Measurements from ENCODE around the gene CFAP97.

CFAP97 gene

GRCh38 chr4:185222598-185222997 is 18.8 kb upstream of the CFAP97 start:
- H2AFZ ChIP-seq (ENCODE audit: low read length, unreplicated experiment), result no peak overlapping the region
- H3K27ac ChIP-seq (ENCODE audit: low read depth, low read length), result peak overlapping the region; percentile 2; the same call in 1 of the 2 replicates
- no peak overlapping the region for H3K4me3 ChIP-seq (ENCODE audit: low read depth, low read length)
- peaks cover 15% of the 10 kb centered on the region for H3K4me1 ChIP-seq (ENCODE audit: control insufficient read depth, insufficient read depth, low read length, unreplicated experiment)
- H3K27me3 ChIP-seq (ENCODE audit: insufficient read depth, low read length), result no peaks in the 10 kb centered on the region
- H3K36me3 ChIP-seq (ENCODE audit: insufficient read depth, low read length), result no peaks in the 10 kb centered on the region
- peaks cover 68% of the 10 kb centered on the region for H3K79me2 ChIP-seq (ENCODE audit: control insufficient read depth, insufficient read depth, low read length, unreplicated experiment)

- H3K36me3 ChIP-seq (ENCODE audit: insufficient read depth, low read length), result no peaks in the 10 kb centered on the region
- no peaks in the 10 kb centered on the region for H3K27me3 ChIP-seq (ENCODE audit: insufficient read depth, low read length)
- peaks cover 15% of the 10 kb centered on the region for H3K4me1 ChIP-seq (ENCODE audit: control insufficient read depth, insufficient read depth, low read length, unreplicated experiment)
- no peak overlapping the region for H2AFZ ChIP-seq (ENCODE audit: low read length, unreplicated experiment)
- H3K4me3 ChIP-seq (ENCODE audit: low read depth, low read length), result no peak overlapping the region
- H3K27ac ChIP-seq (ENCODE audit: low read depth, low read length), result no peak overlapping the region
- H3K79me2 ChIP-seq (ENCODE audit: control insufficient read depth, insufficient read depth, low read length, unreplicated experiment), result peaks cover 66% of the 10 kb centered on the region
These were observed 18.1 kb upstream of the CFAP97 start for GRCh38 chr4:185221912-185222311.

- H3K27me3 ChIP-seq (ENCODE audit: insufficient read depth, low read length), result no peaks in the 10 kb centered on the region
- H2AFZ ChIP-seq (ENCODE audit: low read length, unreplicated experiment), result no peak overlapping the region
- peaks cover 15% of the 10 kb centered on the region for H3K4me1 ChIP-seq (ENCODE audit: control insufficient read depth, insufficient read depth, low read length, unreplicated experiment)
- no peaks in the 10 kb centered on the region for H3K36me3 ChIP-seq (ENCODE audit: insufficient read depth, low read length)
- H3K4me3 ChIP-seq (ENCODE audit: low read depth, low read length), result no peak overlapping the region
- H3K79me2 ChIP-seq (ENCODE audit: control insufficient read depth, insufficient read depth, low read length, unreplicated experiment), result peaks cover 67% of the 10 kb centered on the region
- no peak overlapping the region for H3K27ac ChIP-seq (ENCODE audit: low read depth, low read length)
These were observed 17.7 kb upstream of the CFAP97 start for GRCh38 chr4:185221491-185221890.

- Histone ChIP-seq H2AFZ (ENCODE audit: low read length, unreplicated experiment) (no peak overlapping the region), H3K4me1 (ENCODE audit: control insufficient read depth, insufficient read depth, low read length, unreplicated experiment) (peaks cover 22% of the 10 kb centered on the region), H3K79me2 (ENCODE audit: control insufficient read depth, insufficient read depth, low read length, unreplicated experiment) (peaks cover 64% of the 10 kb centered on the region), H3K27me3 (ENCODE audit: insufficient read depth, low read length) (no peaks in the 10 kb centered on the region), H3K4me3 (ENCODE audit: low read depth, low read length) (no peak overlapping the region), H3K36me3 (ENCODE audit: insufficient read depth, low read length) (no peaks in the 10 kb centered on the region), H3K27ac (ENCODE audit: low read depth, low read length) (no peak overlapping the region)
These were observed 15.9 kb upstream of the CFAP97 start for GRCh38 chr4:185219551-185220344.

- H3K79me2 ChIP-seq (ENCODE audit: control insufficient read depth, insufficient read depth, low read length, unreplicated experiment), result peaks cover 67% of the 10 kb centered on the region
- peaks cover 22% of the 10 kb centered on the region for H3K4me1 ChIP-seq (ENCODE audit: control insufficient read depth, insufficient read depth, low read length, unreplicated experiment)
- H3K36me3 ChIP-seq (ENCODE audit: insufficient read depth, low read length), result no peaks in the 10 kb centered on the region
- H3K27ac ChIP-seq (ENCODE audit: low read depth, low read length), result no peak overlapping the region
- no peak overlapping the region for H2AFZ ChIP-seq (ENCODE audit: low read length, unreplicated experiment)
- no peak overlapping the region for H3K4me3 ChIP-seq (ENCODE audit: low read depth, low read length)
- H3K27me3 ChIP-seq (ENCODE audit: insufficient read depth, low read length), result no peaks in the 10 kb centered on the region
These were observed 14.5 kb upstream of the CFAP97 start for GRCh38 chr4:185218312-185218711.

GRCh38 chr4:185217408-185217975 is 13.7 kb upstream of the CFAP97 start:
- no peaks in the 10 kb centered on the region for H3K27me3 ChIP-seq (ENCODE audit: insufficient read depth, low read length)
- H3K36me3 ChIP-seq (ENCODE audit: insufficient read depth, low read length), result no peaks in the 10 kb centered on the region
- peaks cover 70% of the 10 kb centered on the region for H3K79me2 ChIP-seq (ENCODE audit: control insufficient read depth, insufficient read depth, low read length, unreplicated experiment)
- no peak overlapping the region for H3K4me3 ChIP-seq (ENCODE audit: low read depth, low read length)
- no peak overlapping the region for H2AFZ ChIP-seq (ENCODE audit: low read length, unreplicated experiment)
- no peak overlapping the region for H3K27ac ChIP-seq (ENCODE audit: low read depth, low read length)
- H3K4me1 ChIP-seq (ENCODE audit: control insufficient read depth, insufficient read depth, low read length, unreplicated experiment), result peaks cover 16% of the 10 kb centered on the region

GRCh38 chr4:185215261-185215660 is 11.5 kb upstream of the CFAP97 start:
- peaks cover 23% of the 10 kb centered on the region for H3K4me1 ChIP-seq (ENCODE audit: control insufficient read depth, insufficient read depth, low read length, unreplicated experiment)
- no peak overlapping the region for H3K4me3 ChIP-seq (ENCODE audit: low read depth, low read length)
- no peaks in the 10 kb centered on the region for H3K36me3 ChIP-seq (ENCODE audit: insufficient read depth, low read length)
- H2AFZ ChIP-seq (ENCODE audit: low read length, unreplicated experiment), result no peak overlapping the region
- no peak overlapping the region for H3K27ac ChIP-seq (ENCODE audit: low read depth, low read length)
- peaks cover 79% of the 10 kb centered on the region for H3K79me2 ChIP-seq (ENCODE audit: control insufficient read depth, insufficient read depth, low read length, unreplicated experiment)
- no peaks in the 10 kb centered on the region for H3K27me3 ChIP-seq (ENCODE audit: insufficient read depth, low read length)

GRCh38 chr4:185213877-185214276 is 10.1 kb upstream of the CFAP97 start:
- Histone ChIP-seq H2AFZ (ENCODE audit: low read length, unreplicated experiment) (no peak overlapping the region), H3K4me1 (ENCODE audit: control insufficient read depth, insufficient read depth, low read length, unreplicated experiment) (peaks cover 18% of the 10 kb centered on the region), H3K79me2 (ENCODE audit: control insufficient read depth, insufficient read depth, low read length, unreplicated experiment) (peaks cover 74% of the 10 kb centered on the region), H3K27ac (ENCODE audit: low read depth, low read length) (no peak overlapping the region), H3K27me3 (ENCODE audit: insufficient read depth, low read length) (no peaks in the 10 kb centered on the region), H3K4me3 (ENCODE audit: low read depth, low read length) (no peak overlapping the region), H3K36me3 (ENCODE audit: insufficient read depth, low read length) (no peaks in the 10 kb centered on the region)

GRCh38 chr4:185212581-185212980 is 8.8 kb upstream of the CFAP97 start:
- Histone ChIP-seq H3K27me3 (ENCODE audit: insufficient read depth, low read length) (no peaks in the 10 kb centered on the region), H2AFZ (ENCODE audit: low read length, unreplicated experiment) (no peak overlapping the region), H3K4me3 (ENCODE audit: low read depth, low read length) (no peak overlapping the region), H3K4me1 (ENCODE audit: control insufficient read depth, insufficient read depth, low read length, unreplicated experiment) (peaks cover 18% of the 10 kb centered on the region), H3K79me2 (ENCODE audit: control insufficient read depth, insufficient read depth, low read length, unreplicated experiment) (peaks cover 63% of the 10 kb centered on the region), H3K27ac (ENCODE audit: low read depth, low read length) (no peak overlapping the region), H3K36me3 (ENCODE audit: insufficient read depth, low read length) (no peaks in the 10 kb centered on the region)

- Histone ChIP-seq H3K79me2 (ENCODE audit: control insufficient read depth, insufficient read depth, low read length, unreplicated experiment) (peaks cover 55% of the 10 kb centered on the region), H3K36me3 (ENCODE audit: insufficient read depth, low read length) (no peaks in the 10 kb centered on the region), H3K27me3 (ENCODE audit: insufficient read depth, low read length) (no peaks in the 10 kb centered on the region), H3K4me3 (ENCODE audit: low read depth, low read length) (peak overlapping the region; percentile 80), H3K4me1 (ENCODE audit: control insufficient read depth, insufficient read depth, low read length, unreplicated experiment) (peaks cover 18% of the 10 kb centered on the region), H3K27ac (ENCODE audit: low read depth, low read length) (no peak overlapping the region), H2AFZ (ENCODE audit: low read length, unreplicated experiment) (no peak overlapping the region)
These were observed 7.8 kb upstream of the CFAP97 start for GRCh38 chr4:185211641-185212040.

GRCh38 chr4:185211035-185211434 is 7.2 kb upstream of the CFAP97 start:
- H3K27me3 ChIP-seq (ENCODE audit: insufficient read depth, low read length), result no peaks in the 10 kb centered on the region
- peak overlapping the region; percentile 10 for H2AFZ ChIP-seq (ENCODE audit: low read length, unreplicated experiment)
- peak overlapping the region; percentile 80 for H3K4me3 ChIP-seq (ENCODE audit: low read depth, low read length)
- peaks cover 16% of the 10 kb centered on the region for H3K4me1 ChIP-seq (ENCODE audit: control insufficient read depth, insufficient read depth, low read length, unreplicated experiment)
- peak overlapping the region; percentile 49; the same call in 1 of the 2 replicates for H3K27ac ChIP-seq (ENCODE audit: low read depth, low read length)
- H3K36me3 ChIP-seq (ENCODE audit: insufficient read depth, low read length), result no peaks in the 10 kb centered on the region
- H3K79me2 ChIP-seq (ENCODE audit: control insufficient read depth, insufficient read depth, low read length, unreplicated experiment), result peaks cover 53% of the 10 kb centered on the region
